Activated naive CD8-positive, alpha-beta T cell treated with anti-CD3 and anti-CD28 coated beads, Interleukin-2, amount 10 ng/mL, durations not matched to agents 7 days and 5 days (primary cell): ENCODE data around the gene DAP3. TPM values are rescaled to one million over a fixed set of nuclear protein-coding genes. Genes with fewer than 3 reads are reported as not detected.
"Not testable (repeated sequence)": the region's sequence is repeated elsewhere in the genome, so short reads cannot be mapped to it uniquely, and the experiment has no call there.

ENCODE experiments used
- ATAC-seq: fragments of 150-1000 bp; cut with Tn5 transposase; one replicate; pipeline ENCODE4 v1.10.0; 2021; ENCODE audit warnings: low read depth, moderate library complexity
- POLR2A ChIA-PET: fragments of 350-600 bp; sonication (Branson Sonifier 250); formaldehyde crosslinking; loops from one replicate; lab custom pipeline; 2021; ENCODE audit warnings: antibody characterized with exemption; lab: Charles Lee
- DNase-seq: peaks from one replicate; pipeline ENCODE4 v3.0.0; 2021
- H3K27ac Mint-ChIP-seq: one replicate; pipeline ENCODE4 v1.8.0; 2022; ENCODE audit warnings: mild to moderate bottlenecking, mixed read lengths
- H3K27me3 Mint-ChIP-seq: one replicate; pipeline ENCODE4 v1.8.0; 2022; ENCODE audit warnings: mild to moderate bottlenecking, moderate library complexity, mixed read lengths
- H3K36me3 Mint-ChIP-seq: one replicate; pipeline ENCODE4 v1.8.0; 2021; ENCODE audit warnings: mild to moderate bottlenecking, mixed read lengths
- H3K4me1 Mint-ChIP-seq: one replicate; pipeline ENCODE4 v1.8.0; 2021; ENCODE audit warnings: mixed read lengths
- H3K4me3 Mint-ChIP-seq: one replicate; pipeline ENCODE4 v1.8.0; 2022; ENCODE audit warnings: mild to moderate bottlenecking, moderate library complexity, mixed read lengths
- H3K9me3 Mint-ChIP-seq: one replicate; pipeline ENCODE4 v1.8.0; 2021; ENCODE audit warnings: mixed read lengths
- total RNA-seq, 2 experiments: library from RNA; stranded (reverse); gene quantifications; one replicate each; pipeline ENCODE4 v1.2.3, GENCODE V29; 2021

DAP3 gene
- total RNA-seq, 2 experiments from 2014 or later, result 119 to 128 TPM

GRCh38 chr1:155657463-155657862 lies 31.4 kb upstream of the DAP3 start:
- no peaks in the 10 kb centered on the region for H3K4me1 Mint-ChIP-seq
- POLR2A ChIA-PET, result no interaction called here
- H3K4me3 Mint-ChIP-seq, result no peak overlapping the region
- ATAC-seq (no peak), DNase-seq (no peak)
- no peaks in the 10 kb centered on the region for H3K9me3 Mint-ChIP-seq
- H3K27ac Mint-ChIP-seq, result no peak overlapping the region
- no peaks in the 10 kb centered on the region for H3K27me3 Mint-ChIP-seq
- peaks cover 42% of the 10 kb centered on the region for H3K36me3 Mint-ChIP-seq

DNA sequence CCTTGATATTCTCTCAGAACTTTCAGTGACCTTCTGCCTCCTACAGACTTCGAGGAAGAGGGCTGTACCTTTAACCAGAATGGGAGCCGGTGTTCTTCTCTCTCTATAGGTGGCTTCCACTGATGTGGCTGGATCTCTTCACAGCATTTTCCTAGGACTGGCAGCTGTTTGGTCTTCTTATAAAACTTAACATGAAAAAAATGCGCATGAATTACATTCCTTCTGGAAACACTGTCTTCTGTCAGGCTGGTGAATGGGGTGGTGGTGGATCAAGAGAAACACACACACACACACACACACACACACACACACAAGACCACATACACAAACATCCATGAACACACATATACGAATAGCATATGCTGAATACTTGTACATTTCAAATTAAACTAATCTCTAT lies 27.7 kb upstream of the DAP3 start:
- H3K4me1 Mint-ChIP-seq, H3K27ac Mint-ChIP-seq, H3K4me3 Mint-ChIP-seq, DNase-seq, H3K9me3 Mint-ChIP-seq, H3K27me3 Mint-ChIP-seq, ATAC-seq, POLR2A ChIA-PET: not testable (repeated sequence)
- peaks cover 52% of the 10 kb centered on the region for H3K36me3 Mint-ChIP-seq

- Mint-ChIP-seq H3K27ac (peak overlapping the region; percentile 54), H3K4me3 (no peak overlapping the region), H3K9me3 (no peaks in the 10 kb centered on the region), H3K27me3 (no peaks in the 10 kb centered on the region), H3K4me1 (no peaks in the 10 kb centered on the region), H3K36me3 (peaks cover 33% of the 10 kb centered on the region)
- POLR2A ChIA-PET, result no interaction called here
- ATAC-seq, result no peak
- no peak for DNase-seq
Observed at GRCh38 chr1:155669233-155670162, 19.4 kb upstream of the DAP3 start.

GRCh38 chr1:155671750-155672149 lies 17.1 kb upstream of the DAP3 start:
- POLR2A ChIA-PET, result no interaction called here
- Mint-ChIP-seq H3K4me1 (no peaks in the 10 kb centered on the region), H3K9me3 (no peaks in the 10 kb centered on the region), H3K27ac (no peak overlapping the region), H3K36me3 (peaks cover 47% of the 10 kb centered on the region), H3K27me3 (no peaks in the 10 kb centered on the region), H3K4me3 (no peak overlapping the region)
- ATAC-seq, result no peak
- DNase-seq, result no peak

GRCh38 chr1:155673003-155673402 lies 15.9 kb upstream of the DAP3 start:
- DNase-seq (no peak), ATAC-seq (no peak)
- H3K27me3 Mint-ChIP-seq, result no peaks in the 10 kb centered on the region
- H3K9me3 Mint-ChIP-seq, result no peaks in the 10 kb centered on the region
- H3K27ac Mint-ChIP-seq, result no peak overlapping the region
- H3K4me3 Mint-ChIP-seq, result no peak overlapping the region
- H3K4me1 Mint-ChIP-seq, result no peaks in the 10 kb centered on the region
- H3K36me3 Mint-ChIP-seq, result peaks cover 45% of the 10 kb centered on the region
- POLR2A ChIA-PET, result no interaction called here

DNA sequence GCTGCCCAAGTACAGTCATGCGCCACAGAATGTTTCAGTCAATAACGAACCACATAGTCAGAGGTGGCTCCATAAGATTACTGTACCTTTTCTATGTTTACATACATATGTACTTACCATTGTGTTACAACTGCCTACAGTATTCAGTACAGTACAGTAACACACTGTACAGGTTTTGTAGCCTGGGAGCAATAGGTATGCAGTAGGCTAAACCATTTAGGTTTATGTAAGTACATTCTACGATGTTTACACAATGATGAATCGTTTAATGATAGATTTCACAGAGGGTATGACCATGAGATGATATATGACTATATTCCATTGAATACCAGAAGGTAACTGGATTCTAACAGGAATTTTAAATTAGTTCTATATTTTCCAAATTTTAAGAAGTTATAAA lies 10.9 kb upstream of the DAP3 start:
- peaks cover 3% of the 10 kb centered on the region for H3K4me1 Mint-ChIP-seq
- no peak for ATAC-seq
- no peaks in the 10 kb centered on the region for H3K27me3 Mint-ChIP-seq
- POLR2A ChIA-PET, result no interaction called here
- H3K36me3 Mint-ChIP-seq, result peaks cover 31% of the 10 kb centered on the region
- no peak overlapping the region for H3K4me3 Mint-ChIP-seq
- no peaks in the 10 kb centered on the region for H3K9me3 Mint-ChIP-seq
- no peak overlapping the region for H3K27ac Mint-ChIP-seq
- no peak for DNase-seq

- H3K4me1 Mint-ChIP-seq, ATAC-seq, H3K9me3 Mint-ChIP-seq, H3K4me3 Mint-ChIP-seq, POLR2A ChIA-PET, H3K27ac Mint-ChIP-seq, DNase-seq, H3K27me3 Mint-ChIP-seq: not testable (repeated sequence)
- peaks cover 29% of the 10 kb centered on the region for H3K36me3 Mint-ChIP-seq
Observed at GRCh38 chr1:155678992-155679391, 9.9 kb upstream of the DAP3 start.

GRCh38 chr1:155680531-155680930 lies 8.4 kb upstream of the DAP3 start:
- POLR2A ChIA-PET, result no interaction called here
- H3K4me1 Mint-ChIP-seq, result peaks cover 13% of the 10 kb centered on the region
- ATAC-seq, result no peak

GRCh38 chr1:155681776-155682175 lies 7.1 kb upstream of the DAP3 start:
- H3K4me3 Mint-ChIP-seq, result no peak overlapping the region
- no peak overlapping the region for H3K27ac Mint-ChIP-seq
- ATAC-seq, result no peak
- DNase-seq, result no peak
- H3K36me3 Mint-ChIP-seq, result peaks cover 18% of the 10 kb centered on the region
- no peaks in the 10 kb centered on the region for H3K9me3 Mint-ChIP-seq
- no peaks in the 10 kb centered on the region for H3K27me3 Mint-ChIP-seq
- POLR2A ChIA-PET, result no interaction called here
- H3K4me1 Mint-ChIP-seq, result peaks cover 21% of the 10 kb centered on the region

More at GRCh38 chr1:155680531-155680930, 8.4 kb upstream of the DAP3 start:
- H3K27me3 Mint-ChIP-seq, result no peaks in the 10 kb centered on the region
- no peak overlapping the region for H3K4me3 Mint-ChIP-seq
- no peaks in the 10 kb centered on the region for H3K9me3 Mint-ChIP-seq
- no peak overlapping the region for H3K27ac Mint-ChIP-seq
- peaks cover 22% of the 10 kb centered on the region for H3K36me3 Mint-ChIP-seq
- no peak for DNase-seq

- POLR2A ChIA-PET, result interaction anchor here (0.6 to 1.0 kb wide), 2 partner anchors 51 to 902 kb away, joined by 4 to 5 read pairs; no protein-coding TSS in a partner anchor
- ATAC-seq (peak; percentile 6), DNase-seq (peak; percentile 78)
- H3K9me3 Mint-ChIP-seq, H3K27me3 Mint-ChIP-seq: not testable (repeated sequence)
- Mint-ChIP-seq H3K36me3 (peaks cover 26% of the 10 kb centered on the region), H3K4me3 (peak overlapping the region; percentile 98), H3K4me1 (peaks cover 44% of the 10 kb centered on the region), H3K27ac (peak overlapping the region; percentile 98)
Observed at GRCh38 chr1:155687705-155688323, 1.1 kb upstream of the DAP3 start.

DNA sequence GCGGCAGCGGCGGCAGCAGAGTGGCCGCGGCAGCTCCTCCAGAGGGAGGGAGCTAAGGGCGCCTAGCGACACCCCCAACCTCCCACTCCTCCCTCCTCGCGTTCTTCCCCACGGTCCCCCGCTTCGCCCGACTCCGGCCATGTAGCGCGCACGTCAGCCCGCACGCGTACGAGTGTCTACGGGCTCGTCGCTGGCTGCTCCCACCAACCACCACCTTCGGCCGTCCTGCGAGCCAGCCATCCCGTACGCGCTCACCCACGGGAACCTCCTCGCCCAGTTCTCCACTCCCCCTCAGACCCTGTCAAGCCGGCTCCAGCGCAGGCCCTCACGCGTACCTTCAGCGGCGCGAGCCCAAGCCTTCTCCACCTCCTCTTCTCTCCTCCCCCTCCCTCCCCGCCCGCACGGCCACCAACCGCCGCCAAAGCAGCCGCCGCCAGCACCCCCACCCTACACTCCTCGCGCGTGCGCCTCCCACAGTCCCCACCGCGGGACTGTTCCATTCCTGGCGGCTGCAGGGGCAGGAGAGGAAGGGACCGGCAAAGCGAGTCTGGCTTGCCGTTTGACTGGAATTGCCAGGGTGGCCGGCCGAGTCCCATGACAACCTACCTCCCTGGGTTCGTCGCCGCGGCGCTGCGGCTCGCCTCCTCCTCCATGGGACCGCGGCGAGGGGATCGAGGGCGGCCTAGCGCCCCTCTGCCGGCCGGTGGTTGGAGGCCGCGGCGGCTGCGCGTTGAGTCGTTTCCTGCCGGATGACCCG lies 389 bp upstream of the DAP3 start, which contains the start of gene YY1AP1:
TSS of gene YY1AP1 (minus strand) at position 451 of the 757 bp plus-strand sequence. CDS start 8,338 bp downstream, outside the sequence.
- H3K36me3 Mint-ChIP-seq, result peaks cover 33% of the 10 kb centered on the region

GRCh38 chr1:155691992-155692528 lies 3.2 kb downstream of the DAP3 start:
- Mint-ChIP-seq H3K27me3 (no peaks in the 10 kb centered on the region), H3K9me3 (no peaks in the 10 kb centered on the region), H3K27ac (no peak overlapping the region), H3K4me3 (no peak overlapping the region), H3K36me3 (peaks cover 39% of the 10 kb centered on the region), H3K4me1 (peaks cover 38% of the 10 kb centered on the region)
- POLR2A ChIA-PET, result no interaction called here
- no peak for DNase-seq
- no peak for ATAC-seq

More for the DNA sequence above, 389 bp upstream of the DAP3 start, which contains the start of gene YY1AP1:
- H3K27ac Mint-ChIP-seq, result peak within 1 kb of the TSS; percentile 98
- no peaks in the 10 kb centered on the region for H3K27me3 Mint-ChIP-seq
- H3K4me1 Mint-ChIP-seq, result peaks cover 44% of the 10 kb centered on the region
- H3K4me3 Mint-ChIP-seq, result peak within 1 kb of the TSS; percentile 98
- ATAC-seq (peak; percentile 83), DNase-seq (peak; percentile 96)
- H3K9me3 Mint-ChIP-seq, result no peaks in the 10 kb centered on the region
- POLR2A ChIA-PET, result interaction anchor here (0.6 to 1.0 kb wide), 2 partner anchors 51 to 903 kb away, joined by 4 to 5 read pairs; no protein-coding TSS in a partner anchor

GRCh38 chr1:155694167-155694566 lies 5.3 kb downstream of the DAP3 start:
- H3K4me1 Mint-ChIP-seq, result peaks cover 38% of the 10 kb centered on the region

More at GRCh38 chr1:155694167-155694566, 5.3 kb downstream of the DAP3 start:
- POLR2A ChIA-PET, result no interaction called here
- H3K4me3 Mint-ChIP-seq, result no peak overlapping the region
- H3K36me3 Mint-ChIP-seq, result peaks cover 40% of the 10 kb centered on the region
- H3K9me3 Mint-ChIP-seq, result no peaks in the 10 kb centered on the region
- no peak for ATAC-seq
- no peak overlapping the region for H3K27ac Mint-ChIP-seq
- H3K27me3 Mint-ChIP-seq, result no peaks in the 10 kb centered on the region
- no peak for DNase-seq
